NB4 (cell line): ENCODE results near the gene KCNG2.

Experiments used
- DNase-seq: peaks from one replicate; pipeline ENCODE4 v3.0.0; 2010; ENCODE audit warnings: low read depth
- H3K4me3 ChIP-seq: one replicate; pipeline ENCODE4 v1.5.1; 2011; ENCODE audit warnings: mild to moderate bottlenecking, low read depth, low read length, moderate library complexity
- MYC ChIP-seq: IDR thresholded peaks from 2 replicates; pipeline ENCODE4 v1.6.1; 2011; ENCODE audit warnings: low read depth, low read length
- POLR2A ChIP-seq: IDR thresholded peaks from 2 replicates; pipeline ENCODE4 v1.6.1; 2011; ENCODE audit warnings: mild to moderate bottlenecking; ENCODE audit not compliant: insufficient read length; ENCODE audit errors: extremely low read depth
- TF ChIP-seq, protein P1 (sequence below): IDR thresholded peaks from one replicate; pipeline ENCODE4 v1.5.1; 2012; ENCODE audit warnings: low read depth, low read length
- TF ChIP-seq, protein P2 (sequence below): IDR thresholded peaks from 2 replicates; pipeline ENCODE4 v1.6.1; 2011; ENCODE audit warnings: low read depth, low read length

Gene KCNG2

DNA sequence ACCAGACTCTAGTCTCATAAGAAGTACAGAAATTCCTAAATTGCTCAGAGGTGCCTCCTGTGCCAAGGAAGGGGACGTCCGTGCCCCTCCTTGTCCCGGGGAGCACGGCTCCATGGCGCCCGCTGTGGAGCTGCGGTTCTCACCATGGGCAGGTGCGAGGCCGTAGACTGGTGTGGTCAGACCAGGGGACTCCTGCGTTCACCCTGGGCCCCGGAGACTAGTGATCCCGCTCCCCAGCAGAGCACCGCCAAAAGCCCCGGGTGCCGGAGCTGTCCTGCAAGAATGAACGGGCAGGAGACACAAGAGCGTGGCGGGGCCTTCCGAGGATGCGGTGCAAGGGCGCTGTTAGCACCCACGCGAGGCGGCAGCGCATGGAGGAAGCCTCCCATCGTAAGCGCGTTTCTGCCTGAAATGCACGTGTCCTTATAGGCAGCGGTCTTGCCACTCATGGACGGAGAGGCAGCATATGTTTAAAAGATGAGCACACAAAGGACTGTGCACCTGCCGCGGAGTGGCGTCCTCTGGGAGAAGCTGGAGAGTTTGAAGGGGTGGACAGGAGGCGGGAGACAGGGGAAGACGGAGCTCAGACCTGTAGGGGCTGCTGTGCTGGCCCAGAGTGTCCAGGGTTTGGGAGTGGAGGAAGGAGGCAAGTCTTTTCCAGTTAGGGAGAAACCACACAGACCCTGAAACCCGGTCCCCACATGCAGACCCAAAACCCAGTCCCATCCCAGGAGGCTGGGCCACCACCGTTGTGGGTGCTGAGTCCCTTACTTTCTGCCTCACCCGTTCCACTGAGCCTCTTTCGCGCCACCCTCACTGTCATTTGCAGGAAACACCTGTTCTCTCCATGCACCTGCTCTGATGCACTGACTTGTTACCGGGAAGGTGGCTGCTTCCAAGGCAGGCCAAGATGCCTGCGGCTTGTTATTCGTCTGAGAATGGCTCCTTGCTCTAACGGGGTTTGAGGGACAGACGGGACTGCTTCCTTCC, 7.5 kb upstream of the KCNG2 start:
- no peak for DNase-seq
- H3K4me3 ChIP-seq: no peak overlapping the region
- TF ChIP-seq, protein P1, sequence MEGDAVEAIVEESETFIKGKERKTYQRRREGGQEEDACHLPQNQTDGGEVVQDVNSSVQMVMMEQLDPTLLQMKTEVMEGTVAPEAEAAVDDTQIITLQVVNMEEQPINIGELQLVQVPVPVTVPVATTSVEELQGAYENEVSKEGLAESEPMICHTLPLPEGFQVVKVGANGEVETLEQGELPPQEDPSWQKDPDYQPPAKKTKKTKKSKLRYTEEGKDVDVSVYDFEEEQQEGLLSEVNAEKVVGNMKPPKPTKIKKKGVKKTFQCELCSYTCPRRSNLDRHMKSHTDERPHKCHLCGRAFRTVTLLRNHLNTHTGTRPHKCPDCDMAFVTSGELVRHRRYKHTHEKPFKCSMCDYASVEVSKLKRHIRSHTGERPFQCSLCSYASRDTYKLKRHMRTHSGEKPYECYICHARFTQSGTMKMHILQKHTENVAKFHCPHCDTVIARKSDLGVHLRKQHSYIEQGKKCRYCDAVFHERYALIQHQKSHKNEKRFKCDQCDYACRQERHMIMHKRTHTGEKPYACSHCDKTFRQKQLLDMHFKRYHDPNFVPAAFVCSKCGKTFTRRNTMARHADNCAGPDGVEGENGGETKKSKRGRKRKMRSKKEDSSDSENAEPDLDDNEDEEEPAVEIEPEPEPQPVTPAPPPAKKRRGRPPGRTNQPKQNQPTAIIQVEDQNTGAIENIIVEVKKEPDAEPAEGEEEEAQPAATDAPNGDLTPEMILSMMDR: no peak
- no peak for TF ChIP-seq MYC
- no peak for TF ChIP-seq POLR2A
- TF ChIP-seq, protein P2, sequence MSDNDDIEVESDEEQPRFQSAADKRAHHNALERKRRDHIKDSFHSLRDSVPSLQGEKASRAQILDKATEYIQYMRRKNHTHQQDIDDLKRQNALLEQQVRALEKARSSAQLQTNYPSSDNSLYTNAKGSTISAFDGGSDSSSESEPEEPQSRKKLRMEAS: no peak

DNA sequence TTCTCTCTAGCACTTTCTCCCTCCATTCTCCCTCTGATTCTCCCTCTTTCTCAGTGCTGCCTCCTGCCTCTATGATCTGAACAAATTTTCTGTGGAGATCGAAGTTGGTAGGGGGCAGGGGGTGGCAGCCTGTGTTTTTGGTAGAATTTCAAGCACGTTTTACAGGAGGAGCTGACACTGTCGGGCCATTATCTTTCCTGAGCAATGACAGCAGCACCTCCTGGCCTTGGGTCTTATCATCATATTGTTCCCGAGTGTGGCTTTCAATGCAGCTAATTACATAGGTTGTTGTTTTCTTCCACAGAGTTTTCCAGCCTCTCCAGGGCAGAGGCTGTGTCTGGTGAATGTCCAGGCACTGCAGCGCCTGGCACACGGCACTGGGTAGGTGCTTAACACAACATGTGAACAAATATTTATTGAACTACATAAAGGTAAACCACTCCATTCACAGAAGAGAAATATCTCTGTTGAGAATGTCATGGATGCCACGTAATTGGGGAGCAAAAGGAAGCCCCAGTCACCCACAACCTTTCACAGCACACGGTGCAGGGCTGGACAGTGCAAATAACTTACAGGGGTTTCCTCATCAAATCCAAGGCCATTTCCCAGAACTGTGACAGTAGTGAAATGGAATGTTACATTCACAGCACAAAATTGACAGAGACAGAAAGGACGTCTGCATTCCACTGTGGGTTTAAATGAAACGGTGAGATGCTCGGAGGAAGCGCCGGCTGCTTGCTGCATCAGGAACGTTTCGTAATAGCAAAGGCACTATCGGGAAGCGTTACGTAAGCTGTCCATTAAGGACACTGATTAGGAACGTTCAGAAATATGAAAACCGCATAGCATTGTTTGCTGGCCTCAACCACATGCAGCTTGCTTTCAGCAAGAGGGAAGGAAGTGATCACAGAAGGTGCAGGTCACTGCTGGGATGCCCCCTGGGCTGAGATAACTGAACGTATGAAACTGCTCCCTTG, 6.5 kb upstream of the KCNG2 start:
- peak overlapping the region; percentile 53 for H3K4me3 ChIP-seq
- peak; percentile 99 for DNase-seq
- TF ChIP-seq, protein P2: peak; percentile 76
- TF ChIP-seq, protein P1: no peak
- TF ChIP-seq MYC (peak; percentile 85), POLR2A (peak; percentile 45)

DNA sequence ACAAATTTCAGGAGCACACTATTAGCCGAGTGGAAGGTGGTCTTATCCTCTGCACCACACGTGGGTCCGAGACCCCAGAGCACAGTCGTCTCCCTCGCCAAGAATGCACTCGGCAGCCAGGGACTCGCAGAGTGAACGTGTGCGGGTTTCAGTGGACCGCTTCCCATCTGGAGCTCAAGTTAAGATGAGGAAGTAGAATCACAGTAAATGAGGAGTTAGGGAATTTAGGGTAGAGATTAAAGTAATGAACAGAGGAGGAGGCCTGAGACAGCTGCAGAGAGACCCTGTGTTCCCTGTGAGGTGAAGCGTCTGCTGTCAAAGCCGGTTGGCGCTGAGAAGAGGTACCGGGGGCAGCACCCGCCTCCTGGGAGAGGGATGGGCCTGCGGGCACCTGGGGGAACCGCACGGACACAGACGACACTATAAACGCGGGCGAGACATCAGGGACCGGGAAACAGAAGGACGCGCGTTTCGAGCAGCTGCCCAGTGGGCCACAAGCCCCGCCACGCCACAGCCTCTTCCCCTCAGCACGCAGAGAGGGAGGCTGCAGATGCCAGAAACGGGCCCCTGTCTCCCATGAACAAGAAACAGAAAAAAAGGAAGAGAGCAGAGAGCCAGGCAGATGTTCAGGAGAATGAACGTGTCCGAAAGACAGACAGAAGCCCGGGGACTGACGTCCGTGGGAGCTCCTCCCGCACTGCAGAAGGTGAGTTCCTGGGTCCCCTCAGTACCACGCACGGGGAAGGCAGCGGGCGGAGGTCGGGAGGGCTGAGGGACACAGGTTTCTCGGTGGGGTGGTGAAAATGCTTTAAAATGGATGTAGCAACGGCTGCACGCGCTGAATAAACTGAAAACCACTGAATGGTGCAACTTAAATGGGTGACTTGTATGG, 5.4 kb upstream of the KCNG2 start:
- peak overlapping the region; percentile 53 for H3K4me3 ChIP-seq
- peak; percentile 54 for DNase-seq
- TF ChIP-seq POLR2A: no peak
- TF ChIP-seq, protein P2: no peak
- TF ChIP-seq MYC: no peak; the same call in 1 of the 2 replicates
- TF ChIP-seq, protein P1: no peak

DNA sequence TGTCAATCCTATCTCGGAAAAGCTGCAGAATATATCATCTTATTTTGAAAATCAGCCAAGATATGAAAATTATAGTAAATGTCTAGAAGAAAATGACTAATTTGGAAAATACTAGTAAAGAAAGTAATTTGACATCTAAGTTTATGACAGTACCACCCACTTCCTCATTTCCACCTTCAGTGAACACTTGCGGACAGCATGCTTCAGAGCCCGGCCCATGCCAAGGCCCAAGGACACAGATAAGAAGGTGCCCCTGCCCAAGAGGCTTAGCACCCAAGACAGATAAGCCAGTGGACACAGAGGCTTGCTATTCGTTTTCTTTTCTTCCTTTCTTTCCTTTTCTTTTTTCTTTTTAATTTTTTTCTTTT, 4.8 kb upstream of the KCNG2 start:
- TF ChIP-seq, protein P1: no peak
- TF ChIP-seq, protein P2: peak; percentile 66
- peak; percentile 60; the same call in 1 of the 2 replicates for TF ChIP-seq MYC
- peak overlapping the region; percentile 53 for H3K4me3 ChIP-seq
- peak; percentile 82 for DNase-seq

DNA sequence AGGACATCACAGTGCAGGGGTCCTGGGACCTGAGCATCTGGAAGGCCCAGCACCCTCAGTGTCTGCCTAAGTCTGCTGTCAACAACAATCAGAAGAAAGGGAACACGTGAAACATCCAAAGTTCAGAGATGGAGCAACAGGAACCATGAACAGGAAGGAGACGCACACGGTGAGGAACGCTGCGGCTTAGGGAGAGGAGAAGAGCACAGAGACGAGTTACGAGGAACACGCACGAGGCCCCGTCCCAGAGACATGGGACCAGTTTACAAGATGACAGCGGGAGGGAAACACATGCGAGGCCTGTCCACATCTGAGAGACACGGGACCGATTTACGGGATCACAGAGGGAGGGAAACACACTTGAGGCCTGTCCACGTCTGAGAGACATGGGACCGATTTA, 2.9 kb upstream of the KCNG2 start:
- no peak overlapping the region for H3K4me3 ChIP-seq
- DNase-seq: no peak
- TF ChIP-seq POLR2A (no peak), MYC (no peak)
- TF ChIP-seq, protein P1: no peak
- TF ChIP-seq, protein P2: no peak
